Stimulated activated CD8-positive, alpha-beta memory T cell treated with anti-CD3 and anti-CD28 coated beads, Interleukin-7, amount 100 ng/mL, for 24 hours (primary cell): Measurements from ENCODE around the gene TEX44.

Experiments used
- DNase-seq: peaks from one replicate; pipeline ENCODE4 v3.0.0-alpha.2; 2020; ENCODE audit warnings: low read depth

TEX44 gene

GRCh38 chr2:231605607-231606091 lies 13.0 kb downstream of the TEX44 start:
- no peak for DNase-seq

- DNase-seq: no peak
Measured at GRCh38 chr2:231606941-231607340, 14.3 kb downstream of the TEX44 start.

- DNase-seq: no peak
Measured at GRCh38 chr2:231611273-231612108, 18.8 kb downstream of the TEX44 start.

GRCh38 chr2:231612109-231612455 lies 19.4 kb downstream of the TEX44 start:
- DNase-seq: no peak

GRCh38 chr2:231612456-231613330 lies 20.0 kb downstream of the TEX44 start:
- DNase-seq: peak; percentile 91

GRCh38 chr2:231613331-231613662 lies 20.6 kb downstream of the TEX44 start:
- no peak for DNase-seq

GRCh38 chr2:231613663-231614558 lies 21.2 kb downstream of the TEX44 start:
- DNase-seq: peak; percentile 65

- no peak for DNase-seq
Measured at GRCh38 chr2:231614559-231615057, 21.9 kb downstream of the TEX44 start.

GRCh38 chr2:231615058-231615671 lies 22.5 kb downstream of the TEX44 start:
- no peak for DNase-seq

GRCh38 chr2:231616296-231616695 lies 23.6 kb downstream of the TEX44 start:
- no peak for DNase-seq

- no peak for DNase-seq
Measured at GRCh38 chr2:231617059-231617926, 24.6 kb downstream of the TEX44 start.

- no peak for DNase-seq
Measured at GRCh38 chr2:231621051-231621879, 28.6 kb downstream of the TEX44 start.

GRCh38 chr2:231622963-231623362 lies 30.3 kb downstream of the TEX44 start:
- DNase-seq: no peak

GRCh38 chr2:231626449-231626848 lies 33.8 kb downstream of the TEX44 start:
- no peak for DNase-seq

GRCh38 chr2:231627384-231628120 lies 34.9 kb downstream of the TEX44 start:
- no peak for DNase-seq

GRCh38 chr2:231632559-231633142 lies 40.0 kb downstream of the TEX44 start:
- no peak for DNase-seq

- DNase-seq: no peak
Measured at GRCh38 chr2:231633241-231633976, 40.7 kb downstream of the TEX44 start.

GRCh38 chr2:231634412-231634811 lies 41.7 kb downstream of the TEX44 start:
- DNase-seq: no peak
